IPS-18c (cell line): Measurements from ENCODE around the gene PSG3.
"Not testable (repeated sequence)": the region's sequence is repeated elsewhere in the genome, so short reads cannot be mapped to it uniquely, and the experiment has no call there.

Experiments
- H3K4me3 ChIP-seq: 2 replicates; pipeline ENCODE4 v1.7.0; 2013; ENCODE audit warnings: low read depth, mild to moderate bottlenecking, low read length, moderate library complexity; ENCODE audit not compliant: insufficient read depth
- H3K9me3 ChIP-seq: one replicate; pipeline ENCODE4 v1.6.1; 2013; ENCODE audit warnings: mild to moderate bottlenecking, low read length, moderate library complexity; ENCODE audit not compliant: control insufficient read depth, insufficient read depth

Gene PSG3

GRCh38 chr19:42712753-42713152 lies 27.5 kb downstream of the PSG3 start:
- not testable (repeated sequence) for H3K4me3 ChIP-seq, H3K9me3 ChIP-seq

GRCh38 chr19:42710986-42711385 lies 29.3 kb downstream of the PSG3 start:
- not testable (repeated sequence) for H3K4me3 ChIP-seq, H3K9me3 ChIP-seq

- H3K9me3 ChIP-seq, result no peaks in the 10 kb centered on the region
- H3K4me3 ChIP-seq, result no peak overlapping the region
Observed at GRCh38 chr19:42697884-42698283, 42.4 kb downstream of the PSG3 start.

GRCh38 chr19:42695811-42696503 lies 44.3 kb downstream of the PSG3 start:
- no peaks in the 10 kb centered on the region for H3K9me3 ChIP-seq
- no peak overlapping the region for H3K4me3 ChIP-seq

GRCh38 chr19:42693760-42694350 lies 46.4 kb downstream of the PSG3 start:
- H3K4me3 ChIP-seq, result no peak overlapping the region
- no peaks in the 10 kb centered on the region for H3K9me3 ChIP-seq

- H3K4me3 ChIP-seq, result no peak overlapping the region
- no peaks in the 10 kb centered on the region for H3K9me3 ChIP-seq
Observed at GRCh38 chr19:42683917-42684513, 56.3 kb downstream of the PSG3 start.

- not testable (repeated sequence) for H3K4me3 ChIP-seq, H3K9me3 ChIP-seq
Observed at GRCh38 chr19:42676326-42676725, 64.0 kb downstream of the PSG3 start.

- H3K4me3 ChIP-seq, H3K9me3 ChIP-seq: not testable (repeated sequence)
Observed at GRCh38 chr19:42674549-42674948, 65.7 kb downstream of the PSG3 start.
